ENCODE measurements around the gene SH2D3C.
A peak's percentile ranks its signal among the peaks of the same experiment; 100 is the strongest.

The SH2D3C gene

DNA sequence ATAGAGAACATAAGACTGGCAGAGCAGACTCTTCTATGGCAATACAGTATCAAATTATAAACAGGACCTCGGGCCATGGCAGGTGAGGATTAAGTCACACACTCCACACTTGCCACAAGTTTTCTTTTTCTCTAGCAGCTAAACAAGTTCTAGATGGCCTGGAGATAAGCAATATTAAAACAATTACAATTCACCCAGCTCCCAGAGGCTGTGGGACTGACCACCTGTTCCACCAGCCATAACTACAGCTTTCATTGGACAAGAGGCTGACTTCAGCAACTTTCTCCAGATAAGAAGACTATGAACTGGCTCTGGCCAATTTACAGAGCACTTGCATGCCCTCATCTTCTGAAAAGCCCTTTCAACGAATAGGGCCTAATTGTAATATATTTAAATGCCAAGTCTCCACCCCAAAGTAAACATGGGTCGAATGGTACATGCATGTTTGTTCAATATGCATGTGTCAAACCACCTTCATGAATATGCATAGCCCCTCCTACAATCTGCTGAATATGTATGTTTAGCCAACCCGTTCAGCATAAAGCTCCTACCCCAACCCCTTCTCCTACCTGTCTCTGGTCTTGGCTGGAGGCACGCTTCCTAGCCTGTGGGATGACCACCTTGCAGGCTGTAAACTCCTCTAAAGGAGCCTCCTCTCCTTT, 77.7 kb downstream of the SH2D3C start:
- no peak overlapping the region for H3K9ac ChIP-seq (ENCODE audit: low read length)
- H3K4ac ChIP-seq (ENCODE audit: low read depth in 1 of 2, low read length in 2 of 2) = no peak overlapping the region
- DNase-seq = no peak
- H3K4me2 ChIP-seq (ENCODE audit: low read length, poor library complexity, severe bottlenecking) = no peak overlapping the region
- H2BK120ac ChIP-seq (ENCODE audit: low read depth, low read length) = no peak overlapping the region
- no peaks in the 10 kb centered on the region for H3K36me3 ChIP-seq (ENCODE audit: control insufficient read depth in 1 of 2, insufficient read depth in 2 of 2, low read depth in 1 of 2, low read length in 2 of 2)
- no peak overlapping the region for H2AK5ac ChIP-seq (ENCODE audit: low read length, severe bottlenecking)
- no peak overlapping the region for H3K23ac ChIP-seq (ENCODE audit: low read length in 2 of 2)
- H3K27me3 ChIP-seq (ENCODE audit: control insufficient read depth in 1 of 2, insufficient read depth in 1 of 2, low read length in 2 of 2) = peaks cover 0 to 2% of the 10 kb centered on the region in 2 experiments
- no peak overlapping the region for H3K18ac ChIP-seq (ENCODE audit: low read depth in 1 of 2, low read length in 2 of 2)
- no peaks in the 10 kb centered on the region for H3K9me3 ChIP-seq (ENCODE audit: control insufficient read depth, low read length)
- no peaks in the 10 kb centered on the region for H3K79me1 ChIP-seq (replicated peaks; ENCODE audit: low read length, poor library complexity, severe bottlenecking)
- 82% methylated on average over 5 of the region's 5 CpGs for WGBS
- no peak overlapping the region for H2BK15ac ChIP-seq (ENCODE audit: low read depth, poor library complexity, severe bottlenecking)
- H2BK12ac ChIP-seq (ENCODE audit: low read length in 2 of 2) = no peak overlapping the region
- no peak overlapping the region for H4K91ac ChIP-seq (ENCODE audit: low read length)
- peaks cover 12% of the 10 kb centered on the region for H3K4me1 ChIP-seq (ENCODE audit: control insufficient read depth, insufficient read depth, low read depth, low read length)
- peak overlapping the region in 1 of 2 experiments; percentile 66 for H3K14ac ChIP-seq (ENCODE audit: low read length in 2 of 2)
- H3K27ac ChIP-seq (ENCODE audit: low read length, poor library complexity, severe bottlenecking) = no peak overlapping the region
- no peak overlapping the region for H3K4me3 ChIP-seq (ENCODE audit: insufficient read depth in 1 of 2, low read depth in 1 of 2, low read length in 2 of 2)
- no peak overlapping the region for H4K8ac ChIP-seq (ENCODE audit: low read length)
- no peak overlapping the region for H2AFZ ChIP-seq (ENCODE audit: low read depth, low read length)
- H2BK5ac ChIP-seq (ENCODE audit: low read depth, low read length, poor library complexity, severe bottlenecking) = no peak overlapping the region

DNA sequence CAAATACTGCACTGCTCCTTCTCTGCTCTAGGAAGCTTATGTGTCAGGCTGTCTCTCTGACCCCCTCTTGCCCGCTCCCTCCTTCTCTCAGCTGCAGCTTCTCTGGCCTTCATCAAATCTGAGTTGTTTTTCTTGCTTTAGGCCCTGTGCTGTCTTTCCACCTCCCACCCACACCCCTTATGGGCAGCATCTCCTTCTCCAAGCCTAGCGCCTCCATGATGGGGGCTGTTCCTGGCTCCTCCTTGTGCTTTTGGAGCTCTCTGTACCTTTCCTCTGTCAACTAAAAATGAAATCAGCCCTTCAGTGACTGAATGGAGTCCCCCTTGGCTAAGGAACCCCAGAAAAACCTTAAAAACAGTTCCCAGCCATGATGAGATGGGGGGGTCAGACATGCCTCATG, 78.3 kb downstream of the SH2D3C start:
- WGBS = 99% methylated on average over 2 of the region's 2 CpGs

DNA sequence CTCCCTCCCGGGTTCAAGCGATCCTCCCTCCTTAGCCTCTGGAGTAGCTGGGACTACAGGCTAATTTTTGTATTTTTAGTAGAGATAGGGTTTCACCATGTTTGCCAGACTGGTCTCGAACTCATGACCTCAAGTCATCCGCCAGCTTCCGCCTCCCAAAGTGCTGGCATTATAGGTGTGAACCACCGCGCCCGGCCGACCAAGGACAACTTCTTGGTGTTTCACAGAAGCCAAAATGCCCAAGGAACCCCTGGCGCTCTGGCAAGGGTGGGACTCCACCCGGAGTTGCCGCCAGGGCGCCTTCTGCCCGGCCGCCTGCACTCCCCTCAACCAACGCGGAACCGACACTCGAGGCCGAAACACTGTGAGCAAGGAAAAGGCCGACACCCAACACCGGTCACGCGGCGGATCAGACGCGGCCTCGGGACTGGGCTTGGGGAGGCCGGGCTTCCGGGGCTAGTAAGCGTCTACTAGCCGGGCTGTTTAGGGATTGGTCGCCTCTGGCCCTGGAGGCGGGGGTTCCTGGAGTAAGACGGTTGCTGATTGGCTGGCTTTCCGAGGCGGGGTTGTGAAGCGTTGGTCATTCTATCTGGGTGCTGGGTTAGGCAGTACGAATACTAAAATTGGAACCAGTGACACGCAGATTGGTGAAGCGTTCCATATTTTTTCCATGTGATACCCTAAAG, 79.3 kb downstream of the SH2D3C start:
- Histone ChIP-seq H3K9me3 (ENCODE audit: control insufficient read depth, low read length) (no peaks in the 10 kb centered on the region), H3K23ac (ENCODE audit: low read length in 2 of 2) (no peak overlapping the region), H3K14ac (ENCODE audit: low read length in 2 of 2) (no peak overlapping the region), H3K4me3 (ENCODE audit: insufficient read depth in 1 of 2, low read depth in 1 of 2, low read length in 2 of 2) (peak overlapping the region in 1 of 2 experiments; percentile 70), H2BK120ac (ENCODE audit: low read depth, low read length) (no peak overlapping the region), H4K8ac (ENCODE audit: low read length) (peak overlapping the region; percentile 97), H2AK5ac (ENCODE audit: low read length, severe bottlenecking) (no peak overlapping the region), H2BK12ac (ENCODE audit: low read length in 2 of 2) (no peak overlapping the region), H3K4ac (ENCODE audit: low read depth in 1 of 2, low read length in 2 of 2) (peak overlapping the region; percentile 8 to 84), H2BK15ac (ENCODE audit: low read depth, poor library complexity, severe bottlenecking) (no peak overlapping the region), H2AFZ (ENCODE audit: low read depth, low read length) (no peak overlapping the region), H2BK5ac (ENCODE audit: low read depth, low read length, poor library complexity, severe bottlenecking) (no peak overlapping the region), H3K9ac (ENCODE audit: low read length) (peak overlapping the region; percentile 86), H3K79me1 (replicated peaks; ENCODE audit: low read length, poor library complexity, severe bottlenecking) (no peaks in the 10 kb centered on the region), H3K36me3 (ENCODE audit: control insufficient read depth in 1 of 2, insufficient read depth in 2 of 2, low read depth in 1 of 2, low read length in 2 of 2) (peaks cover 5 to 6% of the 10 kb centered on the region in 2 experiments), H3K4me2 (ENCODE audit: low read length, poor library complexity, severe bottlenecking) (peak overlapping the region; percentile 13), H3K27me3 (ENCODE audit: control insufficient read depth in 1 of 2, insufficient read depth in 1 of 2, low read length in 2 of 2) (peaks cover 0 to 2% of the 10 kb centered on the region in 2 experiments), H3K18ac (ENCODE audit: low read depth in 1 of 2, low read length in 2 of 2) (peak overlapping the region; percentile 75 to 76), H4K91ac (ENCODE audit: low read length) (peak overlapping the region; percentile 77), H3K27ac (ENCODE audit: low read length, poor library complexity, severe bottlenecking) (no peak overlapping the region), H3K4me1 (ENCODE audit: control insufficient read depth, insufficient read depth, low read depth, low read length) (peaks cover 3% of the 10 kb centered on the region)
- peak; percentile 94 for DNase-seq
- 22% methylated on average over 41 of the region's 41 CpGs for WGBS

More for the DNA sequence above, 78.3 kb downstream of the SH2D3C start:
- Histone ChIP-seq H3K4me2 (ENCODE audit: low read length, poor library complexity, severe bottlenecking) (no peak overlapping the region), H3K23ac (ENCODE audit: low read length in 2 of 2) (no peak overlapping the region), H2BK12ac (ENCODE audit: low read length in 2 of 2) (no peak overlapping the region), H3K9ac (ENCODE audit: low read length) (peak overlapping the region; percentile 86), H3K14ac (ENCODE audit: low read length in 2 of 2) (no peak overlapping the region), H2BK15ac (ENCODE audit: low read depth, poor library complexity, severe bottlenecking) (no peak overlapping the region), H2AK5ac (ENCODE audit: low read length, severe bottlenecking) (no peak overlapping the region), H2BK120ac (ENCODE audit: low read depth, low read length) (no peak overlapping the region), H3K36me3 (ENCODE audit: control insufficient read depth in 1 of 2, insufficient read depth in 2 of 2, low read depth in 1 of 2, low read length in 2 of 2) (no peaks in the 10 kb centered on the region), H3K27ac (ENCODE audit: low read length, poor library complexity, severe bottlenecking) (no peak overlapping the region), H2AFZ (ENCODE audit: low read depth, low read length) (no peak overlapping the region), H3K4ac (ENCODE audit: low read depth in 1 of 2, low read length in 2 of 2) (no peak overlapping the region), H3K79me1 (replicated peaks; ENCODE audit: low read length, poor library complexity, severe bottlenecking) (no peaks in the 10 kb centered on the region), H3K27me3 (ENCODE audit: control insufficient read depth in 1 of 2, insufficient read depth in 1 of 2, low read length in 2 of 2) (peaks cover 0 to 2% of the 10 kb centered on the region in 2 experiments), H2BK5ac (ENCODE audit: low read depth, low read length, poor library complexity, severe bottlenecking) (no peak overlapping the region), H3K4me3 (ENCODE audit: insufficient read depth in 1 of 2, low read depth in 1 of 2, low read length in 2 of 2) (no peak overlapping the region), H4K91ac (ENCODE audit: low read length) (no peak overlapping the region), H4K8ac (ENCODE audit: low read length) (no peak overlapping the region), H3K18ac (ENCODE audit: low read depth in 1 of 2, low read length in 2 of 2) (no peak overlapping the region), H3K9me3 (ENCODE audit: control insufficient read depth, low read length) (no peaks in the 10 kb centered on the region), H3K4me1 (ENCODE audit: control insufficient read depth, insufficient read depth, low read depth, low read length) (peaks cover 7% of the 10 kb centered on the region)
- no peak for DNase-seq

DNA sequence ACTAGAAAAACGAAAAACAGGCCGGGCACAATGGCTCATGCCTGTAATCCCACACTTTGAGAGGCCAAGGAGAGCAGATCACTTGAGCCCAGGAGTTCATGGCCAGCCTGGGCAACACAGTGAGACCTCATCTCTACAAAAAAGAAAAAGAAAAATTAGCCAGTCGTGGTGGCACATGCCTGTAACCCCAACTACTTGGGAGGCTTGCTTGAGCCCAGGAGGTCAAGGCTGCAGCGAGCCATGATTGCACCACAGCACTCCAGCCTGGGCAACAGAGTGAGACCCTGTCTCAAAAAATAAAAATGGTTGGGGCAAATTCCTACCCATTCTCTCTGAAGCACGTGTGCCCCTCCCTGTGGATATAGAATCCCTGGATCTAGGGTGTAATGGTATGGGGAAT, 80.1 kb downstream of the SH2D3C start:
- Histone ChIP-seq H3K23ac (ENCODE audit: low read length in 2 of 2) (no peak overlapping the region), H3K27me3 (ENCODE audit: control insufficient read depth in 1 of 2, insufficient read depth in 1 of 2, low read length in 2 of 2) (peaks cover 0 to under 1% of the 10 kb centered on the region in 2 experiments), H2AK5ac (ENCODE audit: low read length, severe bottlenecking) (no peak overlapping the region), H2BK12ac (ENCODE audit: low read length in 2 of 2) (no peak overlapping the region), H3K36me3 (ENCODE audit: control insufficient read depth in 1 of 2, insufficient read depth in 2 of 2, low read depth in 1 of 2, low read length in 2 of 2) (peaks cover 9 to 11% of the 10 kb centered on the region in 2 experiments), H2BK5ac (ENCODE audit: low read depth, low read length, poor library complexity, severe bottlenecking) (no peak overlapping the region), H3K9ac (ENCODE audit: low read length) (no peak overlapping the region), H3K18ac (ENCODE audit: low read depth in 1 of 2, low read length in 2 of 2) (no peak overlapping the region), H2BK120ac (ENCODE audit: low read depth, low read length) (no peak overlapping the region), H3K4ac (ENCODE audit: low read depth in 1 of 2, low read length in 2 of 2) (no peak overlapping the region), H3K4me2 (ENCODE audit: low read length, poor library complexity, severe bottlenecking) (no peak overlapping the region), H3K4me3 (ENCODE audit: insufficient read depth in 1 of 2, low read depth in 1 of 2, low read length in 2 of 2) (no peak overlapping the region), H3K4me1 (ENCODE audit: control insufficient read depth, insufficient read depth, low read depth, low read length) (peaks cover 3% of the 10 kb centered on the region), H2BK15ac (ENCODE audit: low read depth, poor library complexity, severe bottlenecking) (no peak overlapping the region), H4K91ac (ENCODE audit: low read length) (no peak overlapping the region), H3K14ac (ENCODE audit: low read length in 2 of 2) (no peak overlapping the region), H3K9me3 (ENCODE audit: control insufficient read depth, low read length) (no peaks in the 10 kb centered on the region), H3K27ac (ENCODE audit: low read length, poor library complexity, severe bottlenecking) (no peak overlapping the region), H3K79me1 (replicated peaks; ENCODE audit: low read length, poor library complexity, severe bottlenecking) (no peaks in the 10 kb centered on the region), H4K8ac (ENCODE audit: low read length) (no peak overlapping the region), H2AFZ (ENCODE audit: low read depth, low read length) (no peak overlapping the region)
- no peak for DNase-seq
- 94% methylated on average over 4 of the region's 5 CpGs for WGBS
